Activated CD4-positive, alpha-beta T cell treated with anti-CD3 and anti-CD28 coated beads, Interleukin-10, Interleukin-2, amounts not matched to agents 100 ng/mL and 50 ng/mL, durations not matched to agents 16 hours and 8 hours (primary cell): Measurements from ENCODE around the gene ARHGAP27.
A peak's percentile ranks its signal among the peaks of the same experiment; 100 is the strongest.

Experiments
- DNase-seq: peaks from one replicate; pipeline ENCODE4 v3.0.0-alpha.2; 2020

ARHGAP27 gene

GRCh38 chr17:45405250-45406086, 27.2 kb downstream of the ARHGAP27 start:
- peak; percentile 21 for DNase-seq

DNA sequence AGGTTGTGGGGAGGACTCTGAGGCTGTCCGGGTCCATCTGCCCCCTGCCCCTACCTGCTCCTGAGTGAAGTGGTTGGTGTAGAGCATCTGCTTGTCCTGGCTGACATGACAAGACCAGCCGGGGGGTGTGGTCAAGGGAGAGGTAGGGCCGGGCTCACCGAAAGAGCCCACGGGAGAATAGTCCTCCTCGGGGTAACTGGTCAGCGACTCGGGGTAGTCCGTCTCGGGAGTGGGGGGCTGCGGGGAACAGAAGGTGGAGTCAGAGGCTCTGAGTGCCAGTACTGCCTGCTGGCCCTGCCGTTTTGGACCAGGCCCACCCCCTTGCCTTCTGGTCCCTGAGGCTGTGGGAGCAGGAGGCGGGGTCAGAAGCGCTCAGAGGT, 27.8 kb downstream of the ARHGAP27 start:
- DNase-seq = no peak

DNA sequence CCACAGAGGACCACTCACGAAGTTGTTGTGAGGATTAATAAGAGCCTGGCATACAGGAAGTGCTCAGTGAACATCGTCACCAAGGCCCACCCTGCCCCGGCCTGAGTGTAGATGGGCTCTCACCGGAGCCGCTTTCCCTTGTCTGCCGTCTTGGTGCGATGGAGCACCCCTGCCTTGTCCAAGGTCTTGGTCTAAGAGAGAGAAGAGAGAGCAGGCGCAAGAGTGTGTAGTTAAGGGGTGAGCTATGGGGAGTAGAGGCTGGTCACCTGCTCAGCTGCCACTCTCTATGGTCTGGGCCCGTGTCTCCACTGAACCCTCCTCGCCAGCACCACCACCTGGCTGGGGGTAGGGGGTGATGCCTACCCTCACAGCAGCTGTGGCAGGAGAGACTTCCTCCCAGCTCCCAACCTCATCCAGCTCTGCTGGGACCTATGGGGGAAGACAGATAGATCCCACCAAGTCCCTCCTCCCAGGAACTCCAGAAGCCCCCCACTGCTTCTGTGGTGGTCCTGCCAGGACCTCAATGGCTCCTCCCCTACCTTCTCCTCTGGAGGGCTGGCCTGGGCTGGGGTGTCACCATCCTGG, 28.7 kb downstream of the ARHGAP27 start:
- DNase-seq = no peak

- DNase-seq = no peak
Observed at GRCh38 chr17:45402916-45403315, 29.8 kb downstream of the ARHGAP27 start.

DNA sequence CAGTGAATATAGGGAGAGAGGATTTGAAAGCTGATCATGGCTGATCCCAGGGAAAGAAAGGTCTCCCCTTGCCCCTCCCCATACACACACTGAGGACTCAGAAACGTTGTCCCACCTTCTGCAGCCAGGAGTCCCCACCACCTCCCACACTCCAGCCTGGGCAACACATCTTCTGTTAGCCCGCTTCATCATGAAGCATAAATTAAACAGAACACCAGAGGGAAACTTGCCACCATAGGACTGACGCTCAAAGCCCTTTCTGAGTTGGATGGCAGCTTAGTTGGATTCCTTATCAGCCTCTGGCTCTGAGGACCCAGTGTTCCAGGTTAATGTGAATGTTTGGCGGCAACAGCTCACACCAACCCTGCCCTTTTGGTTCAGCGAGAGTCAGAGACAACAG, 33.9 kb downstream of the ARHGAP27 start:
- DNase-seq = no peak

DNA sequence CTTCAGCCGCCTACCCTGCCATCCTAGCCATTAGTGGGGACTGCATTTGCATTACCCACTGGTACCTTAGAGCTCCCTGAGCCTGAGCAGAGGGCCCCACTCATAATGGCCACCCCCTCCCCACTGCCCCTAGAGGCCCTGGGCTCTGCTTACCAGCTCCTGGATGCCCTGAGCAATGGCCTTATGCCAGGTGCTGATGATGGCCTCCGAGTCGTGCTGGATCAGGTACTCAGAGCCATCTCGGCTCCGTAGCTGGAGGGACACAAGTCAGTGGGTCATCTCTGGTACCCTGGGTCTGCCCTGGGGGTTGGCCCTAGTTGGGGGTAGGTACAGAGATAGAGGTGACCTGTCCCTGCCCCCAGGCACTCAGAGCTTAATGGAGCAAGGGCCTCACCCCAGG, 34.9 kb downstream of the ARHGAP27 start:
- no peak for DNase-seq

DNA sequence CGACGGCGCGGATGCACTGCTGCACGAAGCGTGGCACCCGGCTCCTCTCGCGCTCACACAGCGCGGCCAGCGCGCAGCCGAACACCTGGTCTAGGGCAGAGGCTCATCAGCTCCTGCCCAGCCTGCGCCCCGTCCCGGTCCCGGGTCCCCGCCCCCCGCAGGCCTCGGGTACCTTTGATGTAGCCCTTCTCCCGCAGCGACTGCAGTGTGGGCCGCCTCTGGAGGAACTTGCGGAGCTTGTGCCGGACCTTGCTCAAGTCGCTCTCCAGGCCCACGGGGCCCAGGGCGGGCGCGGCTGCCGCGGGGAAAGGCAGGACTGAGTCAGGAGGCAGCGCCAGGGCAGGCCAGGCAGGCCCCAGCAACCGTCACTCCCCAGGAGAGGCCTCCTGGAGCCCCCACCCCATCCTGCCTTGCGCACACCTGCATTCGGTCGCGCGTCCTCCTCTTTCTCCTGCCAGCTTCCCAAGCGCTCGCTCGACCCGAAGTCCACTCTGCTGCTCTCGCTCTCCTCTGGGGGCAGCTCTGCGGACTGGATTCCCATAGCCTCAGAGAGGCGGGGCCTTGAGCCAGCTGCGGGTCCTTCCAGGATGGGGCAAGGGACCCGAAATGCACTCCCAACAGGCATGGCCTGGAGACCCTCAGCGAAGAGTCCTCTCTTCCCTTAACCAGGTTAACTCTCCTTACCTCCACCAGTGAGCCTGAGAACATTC, 36.0 kb downstream of the ARHGAP27 start:
- DNase-seq = no peak

DNA sequence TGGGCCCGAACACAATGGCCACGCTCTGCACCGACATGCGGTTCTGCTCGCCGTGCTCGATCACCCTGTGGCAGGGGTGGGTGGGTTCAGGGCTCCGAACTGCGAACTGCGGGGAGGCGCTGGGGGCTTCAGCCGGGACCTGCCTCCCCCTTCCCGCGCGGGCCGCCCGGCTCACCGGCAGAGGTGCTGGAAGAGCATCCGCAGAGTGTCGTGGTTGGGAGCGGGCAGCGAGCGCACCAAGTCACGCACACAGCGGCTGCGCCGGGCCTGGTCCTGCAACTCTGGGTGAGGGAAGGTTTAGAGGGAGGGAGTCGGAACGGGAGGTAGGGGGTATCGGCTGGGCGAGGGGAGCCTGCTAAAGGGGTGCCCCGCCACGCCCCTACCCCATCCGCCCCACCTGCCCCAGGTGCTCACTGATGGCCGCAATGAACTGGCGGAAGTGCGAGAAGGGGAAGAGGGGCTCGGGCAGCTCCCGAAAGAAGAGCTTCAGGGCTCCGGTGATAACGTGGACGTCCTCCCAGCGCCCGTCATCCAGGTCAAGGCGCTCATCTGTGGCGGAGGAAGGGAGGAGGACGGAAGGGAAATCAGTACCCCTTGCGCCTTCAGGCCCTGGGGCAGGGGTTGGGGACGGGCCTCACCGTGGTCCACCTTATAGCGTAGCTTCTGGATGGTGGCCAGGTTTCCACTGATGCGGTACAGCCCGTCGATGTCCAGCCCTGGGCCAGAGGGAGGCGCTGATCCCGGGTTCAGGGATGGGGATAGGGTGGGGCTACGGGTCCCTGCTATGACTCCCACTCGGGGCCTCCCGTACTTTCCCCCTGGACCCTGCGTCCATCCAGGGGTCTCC, 36.9 kb downstream of the ARHGAP27 start:
- no peak for DNase-seq

DNA sequence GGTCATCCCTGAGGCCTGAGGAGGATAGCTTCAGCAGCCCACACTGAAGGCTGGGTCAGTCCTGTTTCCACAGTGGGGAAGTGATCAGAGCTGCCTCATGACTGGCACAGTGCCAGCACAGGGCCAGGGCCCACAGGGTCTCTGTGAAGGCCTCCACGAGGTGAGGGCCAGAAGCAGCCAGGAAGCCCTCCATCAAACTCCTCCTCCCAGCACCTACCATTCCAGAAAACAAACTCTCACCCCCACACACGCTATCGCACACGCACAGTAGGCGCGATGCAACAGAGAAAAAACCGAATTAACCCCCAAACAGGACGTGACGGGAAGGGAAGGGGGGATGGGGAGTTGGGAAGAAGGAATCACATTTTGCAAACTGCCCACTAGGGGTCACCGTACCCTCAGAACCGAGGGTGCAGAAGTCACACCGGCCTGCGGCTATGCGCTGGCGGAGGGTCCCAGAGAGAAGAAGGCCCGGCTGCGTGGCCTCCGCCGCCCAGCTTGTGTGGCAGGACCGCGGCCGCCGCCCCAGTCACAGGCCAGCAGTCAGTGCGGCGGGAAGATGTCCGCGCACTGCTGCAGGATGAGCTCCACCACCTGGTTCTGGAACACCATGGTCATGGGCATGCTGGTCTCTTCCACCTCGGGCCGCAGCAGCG, 37.6 kb downstream of the ARHGAP27 start:
- DNase-seq = peak; percentile 41

- DNase-seq = no peak
Observed at GRCh38 chr17:45394564-45394912, 38.1 kb downstream of the ARHGAP27 start.

DNA sequence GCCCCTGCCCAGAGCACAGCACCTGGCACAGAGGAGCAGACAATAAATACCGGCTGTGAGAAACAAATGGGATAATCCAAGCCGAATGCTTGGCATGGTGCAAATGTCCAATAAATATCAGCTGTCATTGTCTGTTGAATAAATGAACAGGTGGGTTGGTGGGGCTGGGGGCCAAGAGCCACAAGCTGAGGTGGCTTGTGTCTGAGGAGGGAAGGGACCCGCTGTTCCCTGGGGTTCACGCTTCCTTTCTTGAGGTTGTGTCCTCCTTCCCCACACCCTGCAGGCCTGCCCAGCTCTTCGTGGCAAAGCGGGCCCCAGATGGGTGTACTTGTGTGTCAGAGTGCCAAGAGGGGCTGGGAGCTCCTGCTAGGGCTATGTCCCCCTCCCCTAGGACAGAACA, 38.6 kb downstream of the ARHGAP27 start:
- no peak for DNase-seq

GRCh38 chr17:45393411-45393810, 39.3 kb downstream of the ARHGAP27 start:
- DNase-seq = no peak

DNA sequence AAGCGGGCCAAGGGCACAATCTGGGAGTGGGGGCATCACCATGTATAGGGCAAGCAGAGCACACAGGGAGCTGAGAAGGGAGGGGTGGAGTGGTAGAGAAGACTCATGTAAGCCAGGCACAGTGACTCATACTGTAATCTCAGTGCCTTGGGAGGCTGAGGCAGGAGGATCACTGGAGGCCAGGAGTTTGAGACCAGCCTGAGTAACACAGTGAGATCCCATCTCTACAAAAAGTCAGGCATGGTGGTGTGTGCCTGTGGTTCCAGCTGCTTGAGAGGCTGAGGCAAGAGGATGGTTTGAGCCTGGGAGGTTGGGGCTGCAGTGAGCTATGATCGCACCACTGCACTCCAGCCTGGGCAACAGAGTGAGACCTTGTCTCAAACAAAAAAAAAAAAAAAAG, 40.8 kb downstream of the ARHGAP27 start:
- DNase-seq = no peak

- DNase-seq = no peak
Observed at GRCh38 chr17:45391291-45391690, 41.4 kb downstream of the ARHGAP27 start.

GRCh38 chr17:45389354-45389753, 43.3 kb downstream of the ARHGAP27 start:
- no peak for DNase-seq

DNA sequence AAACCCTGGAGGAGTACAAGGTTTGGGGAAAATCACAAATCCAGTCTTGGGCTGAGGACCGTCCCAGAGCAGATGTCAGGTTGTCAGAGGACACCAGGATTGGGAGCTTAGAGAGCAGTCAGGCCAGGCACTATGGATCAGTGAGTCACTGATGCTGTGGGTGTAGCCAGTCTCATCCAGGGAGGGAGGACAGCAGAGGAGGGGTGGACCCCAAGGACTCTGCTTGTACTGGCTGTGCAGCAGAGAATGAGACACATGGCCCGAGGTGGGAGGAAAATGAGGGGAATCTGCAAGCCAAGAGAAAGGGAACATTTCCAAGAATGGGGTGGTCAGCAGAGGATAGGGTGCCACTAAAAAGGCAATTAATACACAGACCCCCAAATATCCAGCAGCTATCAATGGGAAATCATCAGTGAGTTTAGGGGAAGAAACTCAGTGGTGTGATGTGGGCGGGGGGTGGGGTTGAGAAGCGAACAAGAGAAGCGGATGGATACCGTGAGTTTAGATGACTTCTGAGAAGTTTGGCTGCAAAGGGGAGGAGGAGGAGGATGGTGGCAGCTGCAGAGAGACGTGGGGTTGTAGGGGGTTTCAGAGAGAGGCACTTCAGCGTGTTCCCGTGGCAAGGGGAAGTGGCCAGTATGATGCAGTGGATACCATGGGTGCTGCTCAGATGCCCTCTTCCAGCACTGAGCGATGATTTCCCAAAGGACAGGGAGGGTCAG, 43.9 kb downstream of the ARHGAP27 start:
- DNase-seq = no peak

GRCh38 chr17:45387739-45388138, 44.9 kb downstream of the ARHGAP27 start:
- no peak for DNase-seq

DNA sequence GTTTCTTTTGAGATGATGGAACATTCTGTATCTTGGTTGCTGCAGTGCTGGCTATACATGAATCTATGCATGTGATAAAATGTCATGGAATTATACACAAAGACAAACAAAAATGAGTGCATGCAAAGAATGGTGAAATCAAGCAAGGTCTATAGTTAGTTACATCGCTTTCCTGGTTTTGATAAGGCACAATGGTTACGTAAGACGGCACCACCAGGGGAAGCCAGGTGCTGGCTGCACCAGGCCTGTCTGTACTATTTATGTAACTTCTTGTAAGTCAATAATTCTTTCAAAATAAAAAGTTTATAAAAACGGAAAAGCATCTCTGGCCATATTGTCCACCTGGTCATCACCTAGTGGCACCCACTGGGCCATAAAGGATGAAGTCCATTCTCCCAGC, 46.5 kb downstream of the ARHGAP27 start:
- no peak for DNase-seq

DNA sequence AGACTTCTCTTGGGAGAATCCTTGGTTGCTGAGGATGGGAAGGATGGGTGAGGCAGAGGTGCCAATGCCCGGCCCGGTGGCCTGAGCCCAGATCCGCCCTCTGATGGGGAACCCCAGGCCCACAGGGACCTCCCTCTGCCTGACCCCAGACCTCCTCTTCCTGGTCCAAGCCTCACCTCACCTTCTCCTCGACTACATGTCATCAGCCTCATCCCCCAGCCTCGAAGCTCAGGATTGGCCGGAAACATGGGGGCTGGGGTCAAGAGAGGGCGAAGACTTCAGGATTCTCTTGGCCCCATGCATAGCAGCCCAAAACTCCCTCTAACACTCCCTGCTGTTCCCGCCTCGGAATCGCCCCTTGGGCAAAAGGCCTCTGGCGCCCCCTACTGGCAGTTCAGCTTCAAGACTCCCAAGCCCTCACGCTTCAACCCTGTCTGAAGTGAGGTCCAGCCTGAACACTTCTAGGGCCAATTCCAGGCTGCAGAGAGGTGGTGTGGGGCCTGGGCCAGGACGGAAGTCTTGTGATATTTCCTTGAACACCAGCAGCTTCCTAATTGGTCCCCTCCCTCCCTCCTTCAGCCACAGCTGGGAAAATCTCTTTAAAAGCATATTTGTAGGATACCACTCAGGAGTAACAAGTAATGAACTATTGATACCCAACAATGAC, 47.2 kb downstream of the ARHGAP27 start:
- DNase-seq = peak; percentile 92

GRCh38 chr17:45384789-45385262, 47.8 kb downstream of the ARHGAP27 start:
- no peak for DNase-seq
